T follicular helper cell (primary cell): ENCODE measurements around the gene PEX6.

ENCODE experiments used
- DNase-seq: peaks from one replicate; pipeline ENCODE4 v3.0.0-alpha.2; 2020; ENCODE audit warnings: low read depth

Gene PEX6

GRCh38 chr6:42996513-42996912, 17.5 kb upstream of the PEX6 start:
- DNase-seq, result no peak

- DNase-seq, result no peak
Measured at GRCh38 chr6:42993445-42993844, 14.5 kb upstream of the PEX6 start.

- DNase-seq, result no peak
Measured at GRCh38 chr6:42989923-42990322, 10.9 kb upstream of the PEX6 start.

- DNase-seq, result no peak
Measured at GRCh38 chr6:42988486-42989020, 9.6 kb upstream of the PEX6 start.

GRCh38 chr6:42987533-42988451, 8.8 kb upstream of the PEX6 start:
- DNase-seq, result no peak

- no peak for DNase-seq
Measured at GRCh38 chr6:42984924-42985475, 6.0 kb upstream of the PEX6 start.

- peak; percentile 96 for DNase-seq
Measured at GRCh38 chr6:42984001-42984923, 5.3 kb upstream of the PEX6 start, which contains the start of gene PPP2R5D. Gene PPP2R5D, plus strand, starts transcription at chr6:42984570. Its CDS starts 108 bp downstream, at chr6:42984678.

GRCh38 chr6:42981836-42982235, 2.9 kb upstream of the PEX6 start:
- no peak for DNase-seq

- DNase-seq, result no peak
Measured at GRCh38 chr6:42979523-42980177, 669 bp upstream of the PEX6 start.

GRCh38 chr6:42978487-42978838, 518 bp downstream of the PEX6 start:
- DNase-seq, result no peak

GRCh38 chr6:42974919-42975505, 4.0 kb downstream of the PEX6 start:
- DNase-seq, result no peak

- DNase-seq, result no peak
Measured at GRCh38 chr6:42973926-42974325, 5.1 kb downstream of the PEX6 start.

- DNase-seq, result no peak
Measured at GRCh38 chr6:42971746-42972327, 7.1 kb downstream of the PEX6 start.

- no peak for DNase-seq
Measured at GRCh38 chr6:42970871-42971612, 7.9 kb downstream of the PEX6 start.

GRCh38 chr6:42969934-42970333, 9.0 kb downstream of the PEX6 start:
- no peak for DNase-seq

- no peak for DNase-seq
Measured at GRCh38 chr6:42969431-42969830, 9.6 kb downstream of the PEX6 start.

GRCh38 chr6:42968783-42969182, 10.2 kb downstream of the PEX6 start:
- DNase-seq, result no peak

GRCh38 chr6:42968126-42968701, 10.8 kb downstream of the PEX6 start:
- no peak for DNase-seq

GRCh38 chr6:42967228-42967627, 11.8 kb downstream of the PEX6 start:
- DNase-seq, result no peak

GRCh38 chr6:42966571-42966970, 12.4 kb downstream of the PEX6 start:
- DNase-seq, result no peak
